HG03175 (cell line): ENCODE results near the gene SLC26A1.
"Not testable (repeated sequence)": the region's sequence is repeated elsewhere in the genome, so short reads cannot be mapped to it uniquely, and the experiment has no call there.

Experiments used
- ATAC-seq: cut with Tn5 transposase; IDR thresholded peaks from one replicate; pipeline ENCODE4 v1.9.1; 2021; ENCODE audit warnings: mild to moderate bottlenecking, moderate library complexity; ENCODE audit not compliant: unreplicated experiment

The SLC26A1 gene

DNA sequence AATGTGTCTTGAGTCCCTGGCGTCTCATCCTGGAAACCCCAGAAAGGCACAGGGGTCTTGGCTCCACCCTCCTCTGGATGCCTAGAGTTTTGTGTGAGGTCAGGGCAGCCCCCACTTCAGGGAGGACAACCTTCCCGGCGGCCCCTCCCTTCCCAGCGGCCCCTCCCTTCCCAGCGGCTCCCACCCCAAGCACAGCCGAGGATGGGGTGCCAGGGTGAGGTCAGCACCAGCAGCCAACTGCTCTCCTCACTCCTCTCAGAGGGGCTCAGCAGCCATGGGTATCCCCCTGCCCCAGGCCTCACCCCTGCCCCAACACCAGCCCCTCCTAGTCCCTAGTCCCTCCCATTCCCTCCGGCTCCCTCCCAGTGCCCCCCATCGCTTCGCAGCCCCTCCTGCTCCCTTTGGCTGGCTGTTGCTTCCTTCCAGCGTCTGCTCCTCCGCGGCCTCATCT, 37.2 kb downstream of the SLC26A1 start:
- ATAC-seq, result no peak

DNA sequence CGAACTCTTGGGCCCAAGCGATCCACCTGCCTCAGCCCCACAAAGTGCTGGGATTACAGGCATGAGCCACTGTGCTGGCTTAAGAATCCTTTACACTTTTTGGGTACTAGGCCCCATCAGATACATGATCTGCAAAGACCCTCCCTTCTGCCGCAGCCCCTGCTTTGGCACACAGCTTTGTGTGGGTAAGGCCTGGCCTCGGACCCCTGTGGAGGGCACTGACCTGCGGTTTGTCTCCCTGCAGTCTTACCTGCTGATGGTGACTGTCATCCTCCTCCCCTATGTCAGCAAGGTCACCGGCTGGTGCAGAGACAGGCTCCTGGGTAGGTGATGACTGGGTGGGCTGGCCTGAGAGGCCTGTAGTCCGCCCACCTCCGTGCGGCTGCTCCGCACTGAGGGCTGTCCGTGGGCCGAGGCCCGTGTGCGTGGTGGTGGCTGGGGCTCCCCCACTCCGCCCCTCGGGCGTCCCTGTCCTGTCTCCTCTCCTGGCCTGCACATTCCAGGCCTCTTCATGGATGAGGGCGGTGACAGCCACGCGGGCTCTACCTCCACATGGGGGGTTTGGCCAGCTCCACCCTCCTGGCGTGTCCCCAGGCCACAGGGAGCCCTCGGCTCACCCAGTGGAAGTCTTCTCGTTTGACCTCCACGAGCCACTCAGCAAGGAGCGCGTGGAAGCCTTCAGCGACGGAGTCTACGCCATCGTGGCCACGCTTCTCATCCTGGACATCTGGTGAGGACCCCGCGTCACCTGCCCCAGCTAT, 37.9 kb downstream of the SLC26A1 start:
- no peak for ATAC-seq

DNA sequence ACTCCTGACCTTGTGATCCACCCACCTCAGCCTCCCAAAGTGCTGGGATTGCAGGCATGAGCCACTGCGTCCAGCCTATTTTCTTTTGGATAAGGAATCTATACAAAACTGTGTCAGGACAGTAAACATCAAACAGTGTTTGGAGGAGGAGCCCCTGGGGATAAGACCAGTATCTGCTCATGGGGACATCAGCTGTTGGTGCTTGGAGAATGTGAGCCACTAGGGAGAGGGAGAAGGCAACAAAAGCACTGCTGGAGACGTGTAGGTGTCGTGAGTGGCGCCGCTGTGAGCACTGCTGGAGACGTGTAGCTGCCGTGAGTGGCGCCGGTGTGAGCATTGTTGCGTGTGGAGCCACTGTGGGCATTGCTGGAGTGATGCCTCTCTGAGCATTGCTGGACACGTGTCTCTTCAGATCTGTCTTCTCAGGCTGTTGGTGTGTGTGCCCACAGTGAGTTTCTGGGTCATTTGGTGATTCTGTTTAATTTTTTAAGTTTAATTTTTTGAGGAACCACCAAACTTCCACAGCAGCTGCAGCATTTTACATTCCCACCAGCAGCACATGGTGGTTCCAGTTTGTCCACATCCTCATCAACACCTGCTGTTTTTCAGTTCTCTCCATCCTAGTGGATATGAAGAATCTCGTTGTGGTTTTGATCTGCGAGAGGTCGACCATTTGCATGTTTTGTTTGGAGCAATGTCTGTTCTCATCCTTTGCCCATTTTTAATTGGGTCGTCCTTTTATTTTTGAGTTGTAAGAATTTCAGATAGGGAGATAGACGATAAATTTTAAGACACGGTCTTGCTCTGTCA, 38.8 kb downstream of the SLC26A1 start:
- no peak for ATAC-seq

DNA sequence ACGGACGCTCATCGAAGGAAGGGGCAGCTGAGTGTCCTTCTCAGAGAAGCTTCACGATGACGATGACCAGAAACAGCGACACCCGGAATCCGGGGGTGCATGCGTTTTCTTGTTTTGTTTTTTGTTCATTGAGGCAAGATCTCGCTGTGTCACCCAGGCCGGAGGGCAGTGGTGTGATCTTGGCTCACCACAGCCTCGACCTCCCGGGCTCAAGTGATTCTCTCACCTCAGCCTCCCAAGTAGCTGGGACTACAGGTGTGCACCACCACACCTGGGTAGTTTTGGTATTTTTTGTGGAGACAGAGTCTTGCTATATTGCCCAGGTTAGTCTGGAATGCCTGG, 39.7 kb downstream of the SLC26A1 start:
- ATAC-seq, result no peak

DNA sequence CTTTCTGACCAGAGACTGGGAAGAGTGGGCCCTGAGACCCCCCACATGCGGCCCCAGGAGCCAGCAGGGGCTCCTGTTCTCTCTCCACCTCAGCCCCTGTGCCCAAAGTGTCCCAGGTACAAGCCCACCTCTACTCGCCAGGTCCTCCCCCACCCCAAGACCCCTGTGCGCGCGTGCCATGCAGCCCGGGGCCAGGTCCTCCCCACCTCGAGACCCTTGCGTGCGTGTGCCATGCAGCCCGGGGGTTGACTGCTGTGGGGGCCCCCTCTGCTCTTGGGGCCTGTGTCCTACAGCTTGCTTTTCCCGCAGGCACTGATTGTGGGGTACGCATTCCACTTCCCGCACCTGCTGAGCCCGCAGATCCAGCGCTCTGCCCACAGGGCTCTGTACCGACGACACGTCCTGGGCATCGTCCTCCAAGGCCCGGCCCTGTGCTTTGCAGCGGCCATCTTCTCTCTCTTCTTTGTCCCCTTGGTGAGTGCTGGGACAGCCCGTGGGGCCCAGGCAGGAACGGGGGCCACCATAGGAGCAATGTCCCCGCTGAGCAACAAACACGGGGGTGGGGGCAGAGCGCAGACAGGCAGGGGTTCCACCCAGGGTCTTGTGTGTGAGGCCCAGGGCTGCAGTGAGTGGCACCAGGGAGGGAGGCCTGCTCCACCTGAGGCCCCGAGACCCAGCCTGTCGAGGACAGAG, 40.2 kb downstream of the SLC26A1 start:
- ATAC-seq, result no peak

DNA sequence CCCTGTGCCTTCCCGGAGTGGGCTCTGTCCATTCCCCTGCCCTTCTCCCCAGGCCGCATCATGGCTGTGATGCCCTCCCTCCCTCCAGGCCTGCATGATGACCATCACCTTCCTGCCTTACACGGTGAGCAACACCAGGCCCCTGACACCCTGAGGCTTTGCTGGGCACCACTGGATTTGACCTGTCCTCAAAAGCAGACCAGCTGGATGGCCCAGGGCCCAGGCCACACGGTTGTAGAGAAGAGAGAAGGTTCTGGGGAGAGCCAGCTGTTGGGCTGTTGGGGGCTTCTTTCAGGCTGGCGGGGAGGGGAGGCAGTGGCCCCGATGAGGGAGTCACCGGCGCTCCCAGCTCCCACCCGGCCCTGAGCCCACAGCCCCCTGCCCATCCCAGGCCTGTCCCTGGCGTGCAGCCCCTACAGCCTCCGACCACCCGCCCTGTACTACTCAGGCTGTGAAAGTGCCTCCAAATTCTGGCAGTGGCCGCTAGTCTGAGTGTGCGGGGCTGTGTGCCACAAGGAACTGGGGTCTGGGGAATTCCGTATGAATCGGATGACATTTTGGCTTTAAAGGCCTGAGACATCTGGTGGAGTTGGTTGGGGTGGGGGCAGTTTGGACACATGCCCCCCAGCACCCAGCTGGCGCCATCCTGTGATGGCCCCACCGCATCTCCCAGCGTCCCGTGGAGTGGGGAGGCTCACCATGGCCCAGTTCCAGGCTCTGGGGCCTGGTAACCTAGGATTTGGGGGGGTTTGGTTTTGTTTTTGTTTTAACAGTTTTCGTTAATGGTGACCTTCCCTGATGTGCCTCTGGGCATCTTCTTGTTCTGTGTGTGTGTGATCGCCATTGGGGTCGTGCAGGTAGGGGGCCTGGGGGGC, 41.4 kb downstream of the SLC26A1 start:
- ATAC-seq, result no peak

DNA sequence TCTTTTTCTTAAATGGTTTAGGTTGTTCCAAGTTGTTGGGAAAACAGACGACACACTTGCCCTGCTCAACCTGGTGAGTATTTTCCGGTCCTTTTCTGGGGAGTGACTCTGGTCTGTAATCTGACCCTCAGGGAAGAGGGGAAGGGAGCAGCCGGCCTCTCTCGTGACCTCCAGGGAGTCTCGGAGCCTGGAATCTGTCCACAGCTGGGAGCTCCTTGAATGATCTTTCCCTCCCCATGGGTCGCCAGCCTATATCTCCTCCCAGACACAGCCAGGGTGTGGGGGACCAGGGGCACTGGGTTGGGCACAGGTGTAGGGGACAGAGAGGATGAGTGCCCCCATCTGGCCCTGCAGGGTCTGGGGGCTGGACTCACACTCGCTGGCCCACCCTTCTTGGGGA, 42.0 kb downstream of the SLC26A1 start:
- ATAC-seq, result no peak

DNA sequence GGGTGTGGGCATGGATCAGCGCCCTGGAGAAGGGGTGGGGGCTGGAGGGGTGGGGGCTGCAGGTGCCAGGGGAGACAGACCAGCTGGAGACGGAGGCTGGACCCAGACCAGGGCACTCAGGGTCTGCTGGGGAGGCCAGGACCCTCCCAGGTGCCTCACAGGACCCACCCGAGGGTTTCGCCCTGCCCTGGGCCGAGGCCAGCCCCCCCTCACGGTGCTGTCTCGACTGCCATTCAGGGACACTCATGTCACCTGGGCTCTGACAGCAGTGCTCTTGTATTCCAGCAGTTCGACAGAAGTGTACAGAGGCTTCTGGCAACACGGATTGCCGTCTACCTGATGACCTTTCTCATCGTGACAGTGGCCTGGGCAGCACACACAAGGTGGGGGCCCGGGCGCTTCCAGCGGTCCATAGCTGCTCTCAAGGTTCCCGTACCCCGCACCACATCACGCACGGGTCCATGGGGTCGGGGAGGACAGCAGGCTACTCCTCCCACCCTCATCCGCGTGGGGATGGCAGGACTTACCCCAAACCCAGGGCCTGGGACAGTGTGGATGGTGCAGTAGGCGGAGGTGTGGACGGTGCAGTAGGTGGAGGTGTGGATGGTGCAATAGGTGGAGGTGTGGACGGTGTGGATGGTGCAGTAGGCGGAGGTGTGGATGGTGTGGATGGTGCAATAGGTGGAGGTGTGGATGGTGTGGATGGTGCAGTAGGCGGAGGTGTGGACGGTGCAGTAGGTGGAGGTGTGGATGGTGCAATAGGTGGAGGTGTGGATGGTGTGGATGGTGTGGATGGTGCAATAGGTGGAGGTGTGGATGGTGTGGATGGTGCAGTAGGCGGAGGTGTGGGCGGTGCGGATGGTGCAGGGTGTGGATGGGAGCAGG, 42.8 kb downstream of the SLC26A1 start:
- ATAC-seq, result no peak

DNA sequence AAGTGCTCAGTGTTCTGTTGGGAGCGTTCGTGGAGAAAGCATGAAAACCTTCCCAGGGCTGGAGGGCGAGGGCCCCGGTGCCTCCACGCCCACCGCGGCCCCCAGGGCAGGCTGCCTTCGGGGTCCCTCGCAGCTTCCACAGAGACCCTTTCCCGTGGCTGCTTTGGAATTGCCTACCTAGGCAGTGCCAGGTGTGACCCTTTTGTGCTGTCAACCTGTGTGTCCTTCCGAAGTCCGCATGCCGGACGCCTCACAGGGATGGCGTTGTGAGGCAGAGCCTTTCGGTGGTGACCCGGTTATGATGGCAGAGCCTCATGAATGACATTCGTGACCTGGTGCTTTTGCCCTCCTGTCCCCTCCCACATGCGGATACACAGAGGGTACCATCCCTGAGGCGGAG, 43.5 kb downstream of the SLC26A1 start:
- ATAC-seq, result no peak

DNA sequence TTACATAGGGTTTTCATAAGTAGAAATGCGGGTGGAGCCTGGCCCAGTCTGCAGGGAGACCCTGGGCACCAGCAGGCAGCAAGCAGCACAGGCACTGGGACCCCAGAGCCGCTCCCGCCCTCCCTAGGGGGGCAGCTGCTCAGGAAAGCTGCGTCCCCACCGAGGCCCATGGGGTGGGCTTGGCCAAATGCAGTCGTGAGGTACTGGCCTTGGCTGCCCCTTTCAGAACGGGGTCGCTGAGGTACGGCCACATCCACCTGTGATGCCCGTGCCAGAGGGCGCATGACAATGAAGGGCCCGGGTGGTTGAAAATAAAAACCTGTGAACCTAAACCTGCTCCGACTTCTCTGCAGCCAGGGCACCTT, 44.3 kb downstream of the SLC26A1 start:
- ATAC-seq, result no peak

DNA sequence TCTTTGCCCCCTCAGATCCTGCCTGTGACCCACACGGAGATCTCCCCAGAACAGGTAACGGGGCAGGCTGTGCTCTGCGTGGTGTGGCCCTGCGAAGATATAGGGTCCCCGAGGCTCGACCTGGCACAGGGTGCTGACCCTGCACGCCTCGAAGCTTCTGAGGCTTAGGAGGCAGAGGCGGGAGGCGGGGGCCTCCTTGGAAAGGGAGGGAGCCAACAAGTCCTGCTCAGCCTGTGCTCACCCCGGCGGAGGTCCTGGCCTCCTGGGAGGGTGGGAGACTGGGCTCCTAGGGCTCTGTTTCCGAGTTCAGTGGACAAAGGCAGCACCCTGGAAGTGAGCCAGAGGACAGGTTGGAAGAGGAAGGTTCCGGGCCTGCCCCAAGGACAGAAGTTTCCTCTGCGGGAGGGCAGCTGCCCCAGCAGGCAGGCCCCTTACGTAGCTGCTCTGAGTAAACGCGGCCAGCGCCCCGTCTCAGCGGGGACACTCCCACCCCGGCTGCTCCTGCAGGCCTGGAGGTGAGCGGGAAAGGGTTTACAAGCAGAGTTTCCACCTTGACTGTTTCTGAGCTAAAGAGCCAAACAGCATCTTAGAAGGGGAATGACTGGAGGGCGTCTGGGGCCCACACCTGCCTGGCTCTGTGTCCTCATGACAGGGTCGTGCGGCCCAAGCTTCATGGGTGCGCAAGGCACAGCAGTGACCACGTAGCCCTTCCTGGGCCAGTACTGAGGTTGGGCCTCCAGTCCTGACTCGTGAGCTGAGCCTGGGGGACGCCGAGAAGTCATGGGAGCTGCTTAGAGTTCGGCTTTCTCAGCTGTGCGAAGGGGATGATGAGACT, 44.9 kb downstream of the SLC26A1 start:
- ATAC-seq, result no peak

DNA sequence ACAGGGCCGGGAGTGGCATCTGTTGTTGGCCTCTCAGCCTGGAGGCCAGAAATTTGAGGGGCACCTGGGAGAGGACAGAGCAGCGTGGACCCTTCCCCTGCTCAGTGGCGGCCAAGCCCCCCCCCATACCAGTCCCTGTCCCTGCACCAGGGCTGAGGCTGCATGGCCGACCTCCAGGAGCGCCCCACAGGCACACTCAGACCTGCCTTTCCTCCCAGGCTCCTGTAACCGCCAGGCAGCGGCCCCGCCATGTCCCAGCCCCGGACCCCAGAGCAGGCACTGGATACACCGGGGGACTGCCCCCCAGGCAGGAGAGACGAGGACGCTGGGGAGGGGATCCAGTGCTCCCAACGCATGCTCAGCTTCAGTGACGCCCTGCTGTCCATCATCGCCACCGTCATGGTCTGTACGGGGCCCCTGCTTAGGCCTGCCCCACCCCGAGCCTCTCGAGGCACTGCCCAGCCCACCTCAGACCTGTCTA, 45.7 kb downstream of the SLC26A1 start:
- no peak for ATAC-seq

DNA sequence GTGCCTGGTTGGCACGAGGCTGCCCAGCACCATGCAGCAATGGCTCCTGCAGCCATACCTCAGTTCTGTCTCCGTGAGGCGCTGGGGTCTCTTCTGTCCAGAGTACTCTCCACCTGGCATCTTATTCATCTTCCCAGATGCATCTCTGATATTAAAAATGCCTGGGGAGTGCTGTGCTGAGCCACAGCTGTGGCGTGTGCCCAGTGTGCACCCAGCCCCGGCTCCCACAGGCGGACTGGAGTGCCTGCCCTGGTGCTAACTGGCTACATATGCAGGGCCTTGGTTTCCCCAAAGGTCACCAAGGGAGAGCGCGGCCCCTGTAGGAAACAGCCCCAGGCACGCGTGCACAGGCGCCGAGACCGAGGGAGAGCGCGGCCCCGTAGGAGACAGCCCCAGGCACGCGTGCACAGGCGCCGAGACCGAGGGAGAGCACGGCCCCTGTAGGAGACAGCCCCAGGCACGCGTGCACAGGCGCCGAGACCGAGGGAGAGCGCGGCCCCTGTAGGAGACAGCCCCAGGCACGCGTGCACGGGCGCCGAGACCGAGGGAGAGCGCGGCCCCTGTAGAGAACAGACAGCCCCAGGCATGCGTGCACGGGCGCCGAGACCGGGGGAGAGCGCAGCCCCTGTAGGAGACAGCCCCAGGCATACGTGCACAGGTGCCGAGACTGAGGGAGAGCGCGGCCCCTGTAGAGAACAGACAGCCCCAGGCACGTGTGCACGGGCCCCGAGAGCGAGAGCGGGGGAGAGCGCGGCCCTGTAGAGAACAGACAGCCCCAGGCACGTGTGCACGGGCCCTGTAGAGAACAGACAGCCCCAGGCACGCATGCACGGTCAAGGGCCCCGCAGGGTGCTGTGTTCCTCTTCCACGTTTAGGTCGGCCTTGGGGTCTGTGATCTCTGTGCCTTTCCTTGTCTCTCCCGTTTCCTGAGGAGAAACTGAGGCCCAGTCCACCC, 46.4 kb downstream of the SLC26A1 start:
- ATAC-seq, result no peak

DNA sequence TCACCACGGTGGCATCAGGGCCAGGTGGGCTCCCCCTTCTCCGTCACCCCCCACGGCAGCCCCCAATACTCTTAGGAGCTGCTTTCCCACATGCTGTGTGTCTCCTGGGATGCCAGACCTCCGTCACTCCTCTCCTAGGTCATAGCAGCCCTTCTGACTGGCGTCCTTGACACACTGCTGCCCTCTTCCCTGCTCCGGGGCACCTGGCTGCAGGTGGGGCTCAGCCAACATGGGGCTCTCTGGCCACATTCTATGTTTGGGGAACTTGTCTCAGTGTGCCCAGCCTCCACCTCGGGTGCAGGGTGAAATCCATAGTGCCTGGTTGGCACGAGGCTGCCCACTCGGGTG, 47.1 kb downstream of the SLC26A1 start:
- ATAC-seq, result no peak

DNA sequence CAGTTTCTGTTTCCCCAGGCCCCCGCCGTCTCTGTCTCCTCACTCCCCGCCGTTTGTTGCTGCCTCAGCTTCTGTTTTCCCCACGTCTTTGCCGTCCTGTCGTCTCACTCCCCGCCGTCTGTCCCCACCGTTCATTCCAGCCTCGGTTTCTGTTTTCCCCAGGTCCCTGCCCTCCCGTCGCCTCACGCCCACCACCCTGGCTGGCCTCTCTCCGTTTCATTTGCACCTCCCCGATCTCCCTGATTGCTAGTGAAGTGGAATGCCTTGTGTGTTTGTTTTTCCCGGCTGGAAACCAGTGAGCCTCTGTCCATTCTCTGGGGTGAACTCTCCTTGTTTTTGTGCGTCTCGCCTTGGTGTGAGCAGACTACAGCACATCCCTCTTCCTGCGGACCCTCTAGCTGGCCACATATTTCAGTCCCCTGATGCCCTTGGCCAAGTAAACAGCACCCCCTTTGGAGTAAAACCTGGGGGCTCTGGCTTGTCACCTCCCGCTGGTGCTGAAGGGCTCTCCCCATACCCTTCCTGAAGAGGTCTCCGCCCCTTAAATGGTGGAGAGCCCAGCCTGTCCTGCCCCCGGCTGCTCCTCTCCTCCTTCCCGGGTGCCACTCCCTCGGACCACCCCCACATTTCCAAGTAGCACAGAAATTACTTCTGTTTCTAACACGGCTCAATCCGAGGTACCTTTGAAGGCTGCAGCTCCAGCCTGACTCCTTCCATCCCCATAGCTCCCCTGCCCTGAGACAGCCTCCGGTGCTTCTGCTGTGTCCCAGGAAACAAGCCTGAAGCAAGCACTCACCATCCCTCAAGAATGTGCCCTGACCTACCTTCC, 47.7 kb downstream of the SLC26A1 start:
- no peak for ATAC-seq

DNA sequence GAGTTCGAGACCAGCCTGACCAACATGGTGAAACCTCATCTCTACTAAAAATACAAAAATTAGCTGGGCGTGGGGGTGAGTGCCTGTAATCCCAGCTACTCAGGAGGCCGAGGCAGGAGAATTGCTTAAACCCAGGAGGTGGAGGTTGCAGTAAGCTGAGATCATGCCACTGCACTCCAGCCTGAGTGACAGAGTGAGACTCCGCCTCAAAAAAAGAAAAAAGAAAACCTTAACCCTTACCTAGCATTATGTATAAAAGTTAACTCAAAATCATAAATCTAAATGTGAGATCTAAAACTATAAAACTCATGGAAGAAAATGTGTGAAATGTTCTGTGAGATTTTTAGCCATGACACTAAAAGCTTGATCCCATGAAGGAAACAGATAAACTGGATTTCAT, 53.7 kb downstream of the SLC26A1 start:
- not testable (repeated sequence) for ATAC-seq
